HepG2 (cell line): ENCODE results near the gene KRT7.

Experiments
- KLF13 ChIP-seq: sonication (generic); formaldehyde crosslinking; IDR thresholded peaks from 2 replicates; pipeline ENCODE4 v1.4.0; 2020; ENCODE audit warnings: mild to moderate bottlenecking, missing genetic modification reagents
- PHF8 ChIP-seq: sonication (generic); formaldehyde crosslinking; IDR thresholded peaks from 2 replicates; pipeline ENCODE4 v1.5.0; 2020; ENCODE audit warnings: missing genetic modification reagents
- SETDB1 ChIP-seq: sonication (generic); formaldehyde crosslinking; IDR thresholded peaks from 2 replicates; pipeline ENCODE4 v1.5.1; 2020; ENCODE audit warnings: missing genetic modification reagents, mild to moderate bottlenecking, borderline replicate concordance
- SRSF1 ChIP-seq: fragments of 200-400 bp; formaldehyde crosslinking; optimal IDR thresholded peaks from 2 replicates; pipeline ENCODE3; 2017; ENCODE audit warnings: mild to moderate bottlenecking, low read depth, low read length, moderate library complexity

- TF ChIP-seq KLF13, result no peak
- TF ChIP-seq PHF8 (CRISPR knock-in tag), result no peak
- no peak for TF ChIP-seq SETDB1 (CRISPR knock-in tag)
- no peak for TF ChIP-seq SRSF1
These were observed 44.4 kb upstream of the KRT7 start for GRCh38 chr12:52188658-52189057.
